AG04449 (cell line): ENCODE data around the gene PTCH2.

Experiments used
- CTCF ChIA-PET: fragments of 350-600 bp; formaldehyde crosslinking; extraction: SDS; loops from one replicate; lab custom pipeline; 2021; ENCODE audit warnings: antibody characterized with exemption; lab: Yijun Ruan, JAX
- POLR2A ChIA-PET: fragments of 400-600, 350-600 bp; formaldehyde crosslinking; extraction: SDS; loops from one replicate; lab custom pipeline; 2020; ENCODE audit warnings: antibody characterized with exemption, inconsistent platforms; lab: Yijun Ruan, JAX
- DNase-seq: peaks from one replicate; pipeline ENCODE4 v3.0.0-alpha.2; 2010; ENCODE audit warnings: low read depth, low spot score
- H3K4me3 ChIP-seq: 2 replicates; pipeline ENCODE4 v1.5.1; 2011; ENCODE audit warnings: low read depth, mild to moderate bottlenecking, control low read depth, low read length
- TF ChIP-seq, protein P1 (sequence below): IDR thresholded peaks from one replicate; pipeline ENCODE4 v1.5.1; 2011; ENCODE audit warnings: mild to moderate bottlenecking, moderate library complexity, low read length, control low read depth, inconsistent platforms; ENCODE audit not compliant: insufficient read depth; ENCODE audit errors: missing control alignments

Gene PTCH2

DNA sequence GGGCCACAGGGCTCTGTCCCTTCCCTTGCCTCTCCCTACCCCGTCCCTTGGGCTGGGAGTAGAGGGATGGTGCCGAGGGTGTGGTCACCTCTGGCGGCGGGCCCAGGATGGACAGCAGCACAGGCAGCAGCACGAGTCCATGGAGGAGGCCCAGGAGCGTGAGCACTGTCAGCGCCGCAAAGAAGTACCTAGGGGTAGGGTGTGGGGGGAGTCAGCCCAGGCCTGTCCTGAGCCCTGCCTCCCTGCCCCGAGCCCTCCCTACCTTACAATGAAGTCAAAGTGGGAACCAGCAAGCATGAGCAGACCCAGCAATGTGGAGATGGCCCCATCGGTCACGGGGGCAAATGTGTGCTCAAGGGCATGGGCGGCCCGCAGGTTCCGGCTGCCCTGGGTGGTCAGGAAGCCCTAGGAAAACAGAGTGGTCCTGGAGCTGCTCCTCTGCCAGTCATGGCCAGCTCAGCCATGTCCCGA, 20.0 kb downstream of the PTCH2 start:
- CTCF ChIA-PET = interaction anchor here (0.8 to 8.0 kb wide), 6 partner anchors 10 to 481 kb away, joined by 3 to 62 read pairs (median 4); partner anchors contain the start of gene PLK3
- TF ChIP-seq, protein P1, sequence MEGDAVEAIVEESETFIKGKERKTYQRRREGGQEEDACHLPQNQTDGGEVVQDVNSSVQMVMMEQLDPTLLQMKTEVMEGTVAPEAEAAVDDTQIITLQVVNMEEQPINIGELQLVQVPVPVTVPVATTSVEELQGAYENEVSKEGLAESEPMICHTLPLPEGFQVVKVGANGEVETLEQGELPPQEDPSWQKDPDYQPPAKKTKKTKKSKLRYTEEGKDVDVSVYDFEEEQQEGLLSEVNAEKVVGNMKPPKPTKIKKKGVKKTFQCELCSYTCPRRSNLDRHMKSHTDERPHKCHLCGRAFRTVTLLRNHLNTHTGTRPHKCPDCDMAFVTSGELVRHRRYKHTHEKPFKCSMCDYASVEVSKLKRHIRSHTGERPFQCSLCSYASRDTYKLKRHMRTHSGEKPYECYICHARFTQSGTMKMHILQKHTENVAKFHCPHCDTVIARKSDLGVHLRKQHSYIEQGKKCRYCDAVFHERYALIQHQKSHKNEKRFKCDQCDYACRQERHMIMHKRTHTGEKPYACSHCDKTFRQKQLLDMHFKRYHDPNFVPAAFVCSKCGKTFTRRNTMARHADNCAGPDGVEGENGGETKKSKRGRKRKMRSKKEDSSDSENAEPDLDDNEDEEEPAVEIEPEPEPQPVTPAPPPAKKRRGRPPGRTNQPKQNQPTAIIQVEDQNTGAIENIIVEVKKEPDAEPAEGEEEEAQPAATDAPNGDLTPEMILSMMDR = no peak

DNA sequence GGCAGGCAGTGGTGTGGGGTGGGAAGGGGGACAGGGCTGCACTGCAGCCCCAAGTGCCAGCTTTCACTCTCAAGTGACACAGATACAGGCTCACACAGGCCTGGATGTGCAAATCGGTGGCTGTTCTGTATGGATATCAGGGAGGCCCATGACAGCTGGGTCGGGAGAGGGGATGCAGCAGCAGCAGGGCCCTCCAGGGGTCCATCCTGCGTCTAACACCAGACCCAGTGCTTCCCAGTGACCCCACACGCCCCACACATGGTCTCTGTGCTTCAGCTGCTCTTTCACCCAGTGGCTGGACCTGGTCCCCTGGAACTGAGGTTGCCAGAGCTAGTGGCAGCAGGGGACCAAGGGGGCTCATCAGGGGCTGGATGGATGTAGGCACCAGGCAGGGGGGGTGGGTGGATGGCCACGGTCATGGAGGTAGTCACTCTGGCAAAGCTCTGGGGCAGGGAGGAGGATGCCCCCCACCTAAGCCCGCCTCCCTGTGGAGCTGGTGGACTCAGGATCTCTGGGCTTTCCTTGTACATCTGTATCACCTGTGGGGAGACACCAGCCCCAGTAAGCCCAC, 20.8 kb downstream of the PTCH2 start:
- DNase-seq = no peak
- H3K4me3 ChIP-seq = no peak overlapping the region
- ChIA-PET POLR2A (interaction anchor here (0.5 to 4.9 kb wide), 8 partner anchors 9 to 190 kb away, joined by 3 to 78 read pairs (median 4); partner anchors contain the start of genes DYNLT4, PLK3 and UROD), CTCF (interaction anchor here (0.8 to 8.0 kb wide), 6 partner anchors 11 to 481 kb away, joined by 3 to 62 read pairs (median 4); partner anchors contain the start of gene PLK3)
- TF ChIP-seq, protein P1 = no peak

More for the DNA sequence above, 20.0 kb downstream of the PTCH2 start:
- no peak overlapping the region for H3K4me3 ChIP-seq
- no peak for DNase-seq
- POLR2A ChIA-PET = interaction anchor here (0.6 to 4.9 kb wide), 2 partner anchors 12 to 21 kb away, joined by 4 to 78 read pairs; partner anchors contain the start of gene PLK3

DNA sequence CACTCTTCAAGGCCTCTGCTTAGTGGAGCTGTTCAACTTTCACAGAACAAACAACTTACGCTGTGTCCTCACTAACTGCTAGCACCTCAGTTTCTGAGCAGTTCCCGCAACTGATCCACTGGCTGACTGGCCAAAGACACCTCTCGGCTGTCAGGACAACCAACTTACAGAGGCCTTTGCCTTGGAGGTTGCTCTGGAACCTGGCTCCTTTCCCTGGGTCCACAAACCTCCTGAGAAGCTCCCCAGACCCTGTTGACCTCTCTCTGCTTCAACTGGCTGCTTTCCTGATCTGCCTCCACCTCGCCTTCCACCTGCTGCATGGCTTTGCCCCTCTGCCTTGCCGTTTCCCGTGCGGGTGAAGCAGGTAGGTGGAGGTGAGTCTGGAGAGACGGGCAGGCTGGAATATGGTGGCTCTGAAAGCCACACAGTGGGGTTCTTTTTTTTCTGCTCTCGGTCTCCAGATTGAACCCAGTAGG, 21.8 kb downstream of the PTCH2 start:
- TF ChIP-seq, protein P1 = no peak
- DNase-seq = no peak
- H3K4me3 ChIP-seq = no peak overlapping the region
- ChIA-PET POLR2A (interaction anchor here (0.7 to 4.9 kb wide), 7 partner anchors 12 to 191 kb away, joined by 3 to 78 read pairs (median 5); partner anchors contain the start of genes DYNLT4, EIF2B3, PLK3 and UROD), CTCF (interaction anchor here (0.9 to 8.0 kb wide), 4 partner anchors 12 to 91 kb away, joined by 3 to 62 read pairs (median 6); partner anchors contain the start of gene RNU5D-1)

DNA sequence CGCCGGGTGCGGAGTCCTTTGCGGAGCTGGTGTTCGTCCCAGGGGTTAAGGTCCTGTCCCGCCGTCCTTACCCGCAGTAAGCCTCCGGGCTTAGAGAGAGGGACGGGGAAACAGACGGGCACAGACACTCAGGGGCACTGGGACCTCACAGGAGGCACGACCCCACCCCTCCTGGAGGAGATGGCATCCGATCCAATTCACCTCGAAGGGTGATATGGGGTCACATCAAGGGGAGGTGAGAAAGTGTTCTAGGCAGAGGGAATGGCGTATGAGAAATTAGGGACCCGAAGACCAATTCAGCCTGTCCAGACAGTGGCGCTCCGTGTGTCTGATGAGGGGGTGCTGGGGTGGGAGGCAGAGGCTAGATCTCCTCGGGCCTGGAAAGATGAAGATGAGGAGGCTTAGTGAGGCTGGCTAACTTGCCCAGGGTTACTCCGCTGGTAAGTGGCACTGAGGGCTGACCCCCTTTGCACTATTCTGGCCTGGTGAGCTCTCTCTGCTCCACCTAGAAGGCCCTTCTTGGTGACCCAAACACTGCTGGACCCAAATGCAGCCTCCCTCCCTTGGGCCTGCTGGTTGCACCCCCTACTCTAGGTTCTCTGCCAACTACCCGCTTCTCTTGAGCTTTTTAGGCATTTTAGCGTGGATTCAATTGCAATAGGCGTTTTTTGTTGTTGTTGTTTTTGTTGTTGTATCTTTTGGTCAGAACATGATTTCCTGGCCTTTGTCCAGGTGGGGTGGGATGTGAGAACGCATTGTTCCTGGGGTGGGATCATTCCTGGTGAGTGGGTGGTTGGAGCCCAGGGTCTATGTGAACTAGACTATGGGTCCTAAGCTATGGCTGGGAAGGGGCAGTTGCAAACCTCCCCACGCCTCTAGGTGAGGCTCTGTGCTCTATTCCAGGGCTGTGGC, 22.5 kb downstream of the PTCH2 start:
- CTCF ChIA-PET = interaction anchor here (0.9 to 8.0 kb wide), 6 partner anchors 12 to 90 kb away, joined by 3 to 62 read pairs (median 5); partner anchors contain the start of genes BTBD19, DYNLT4 and RNU5D-1
- DNase-seq = no peak
- H3K4me3 ChIP-seq = peak overlapping the region; percentile 59
- POLR2A ChIA-PET = interaction anchor here (1.2 to 4.9 kb wide), 2 partner anchors 19 to 166 kb away, joined by 3 to 78 read pairs; partner anchors contain the start of genes EIF2B3 and PLK3
- TF ChIP-seq, protein P1 = no peak

GRCh38 chr1:44819608-44820327, 23.3 kb downstream of the PTCH2 start:
- TF ChIP-seq, protein P1 = no peak
- H3K4me3 ChIP-seq = peak overlapping the region; percentile 59
- DNase-seq = peak; percentile 83
- POLR2A ChIA-PET = interaction anchor here (0.6 to 4.9 kb wide), 17 partner anchors 9 to 199 kb away, joined by 3 to 78 read pairs (median 7); partner anchors contain the start of genes BTBD19, DYNLT4, EIF2B3 and HECTD3
- CTCF ChIA-PET = interaction anchor here (0.9 to 2.2 kb wide), 5 partner anchors 10 to 89 kb away, joined by 3 to 6 read pairs (median 5); partner anchors contain the start of genes BTBD19, DYNLT4 and RNU5D-1
